Hippocampal formation (tissue), 2 donors: ENCODE measurements around the gene LONP1.

Experiments used
- DNase-seq, 2 donors: peaks; one replicate each; lab custom pipeline; 2025; lab: John Stamatoyannopoulos, UW

Gene LONP1

GRCh38 chr19:5645409-5645808 is 74.5 kb downstream of the LONP1 start:
- DNase-seq, result no peak

GRCh38 chr19:5644037-5644436 is 75.9 kb downstream of the LONP1 start:
- no peak for DNase-seq

GRCh38 chr19:5643060-5643459 is 76.9 kb downstream of the LONP1 start:
- DNase-seq, result no peak

GRCh38 chr19:5642204-5642603 is 77.7 kb downstream of the LONP1 start:
- DNase-seq, result no peak
